ENCODE results near the gene MYL10.

The MYL10 gene

GRCh38 chr7:101629171-101629570 lies at the start of gene MYL10:
MYL10 (minus strand) TSS chr7:101629296; CDS start chr7:101629118, 178 bp downstream.
- DNase-seq (ENCODE audit: low read depth) = no peak

- no peak for DNase-seq (ENCODE audit: low read depth)
Observed at GRCh38 chr7:101678658-101679057, 49.6 kb upstream of the MYL10 start.

GRCh38 chr7:101677797-101678479 lies 48.8 kb upstream of the MYL10 start:
- no peak for DNase-seq (ENCODE audit: low read depth)

GRCh38 chr7:101677391-101677790 lies 48.3 kb upstream of the MYL10 start:
- no peak for DNase-seq (ENCODE audit: low read depth)

GRCh38 chr7:101676956-101677355 lies 47.9 kb upstream of the MYL10 start:
- no peak for DNase-seq (ENCODE audit: low read depth)

- DNase-seq (ENCODE audit: low read depth) = no peak
Observed at GRCh38 chr7:101676062-101676598, 47.0 kb upstream of the MYL10 start.

- no peak for DNase-seq (ENCODE audit: low read depth)
Observed at GRCh38 chr7:101674439-101674838, 45.3 kb upstream of the MYL10 start.

GRCh38 chr7:101673951-101674350 lies 44.9 kb upstream of the MYL10 start:
- DNase-seq (ENCODE audit: low read depth) = no peak

GRCh38 chr7:101673315-101673714 lies 44.2 kb upstream of the MYL10 start:
- no peak for DNase-seq (ENCODE audit: low read depth)

- DNase-seq (ENCODE audit: low read depth) = no peak
Observed at GRCh38 chr7:101671371-101672356, 42.6 kb upstream of the MYL10 start.

- no peak for DNase-seq (ENCODE audit: low read depth)
Observed at GRCh38 chr7:101669307-101669706, 40.2 kb upstream of the MYL10 start.

- no peak for DNase-seq (ENCODE audit: low read depth)
Observed at GRCh38 chr7:101668726-101669125, 39.6 kb upstream of the MYL10 start.

GRCh38 chr7:101667920-101668319 lies 38.8 kb upstream of the MYL10 start:
- no peak for DNase-seq (ENCODE audit: low read depth)

GRCh38 chr7:101667399-101667798 lies 38.3 kb upstream of the MYL10 start:
- no peak for DNase-seq (ENCODE audit: low read depth)

GRCh38 chr7:101666741-101667140 lies 37.6 kb upstream of the MYL10 start:
- no peak for DNase-seq (ENCODE audit: low read depth)

GRCh38 chr7:101666293-101666692 lies 37.2 kb upstream of the MYL10 start:
- DNase-seq (ENCODE audit: low read depth) = no peak

GRCh38 chr7:101664893-101665471 lies 35.9 kb upstream of the MYL10 start:
- no peak for DNase-seq (ENCODE audit: low read depth)

- no peak for DNase-seq (ENCODE audit: low read depth)
Observed at GRCh38 chr7:101664436-101664835, 35.3 kb upstream of the MYL10 start.

GRCh38 chr7:101663747-101664146 lies 34.7 kb upstream of the MYL10 start:
- DNase-seq (ENCODE audit: low read depth) = no peak

GRCh38 chr7:101662447-101662998 lies 33.4 kb upstream of the MYL10 start:
- no peak for DNase-seq (ENCODE audit: low read depth)

- DNase-seq (ENCODE audit: low read depth) = no peak
Observed at GRCh38 chr7:101659706-101660105, 30.6 kb upstream of the MYL10 start.

- no peak for DNase-seq (ENCODE audit: low read depth)
Observed at GRCh38 chr7:101657171-101657570, 28.1 kb upstream of the MYL10 start.

Measured in stimulated activated CD8-positive, alpha-beta memory T cell treated with anti-CD3 and anti-CD28 coated beads, Interleukin-15, amount 100 ng/mL, for 24 hours (primary cell).